ENCODE results near the gene MSI2. TPM values are rescaled to one million over a fixed set of nuclear protein-coding genes. Genes with fewer than 3 reads are reported as not detected.

The MSI2 gene
- total and polyA plus RNA-seq, 9 of the 15 experiments (the other 6 are each of a cell fraction or from before 2014, with no cell fraction given): 4.6 to 61.8 (median 42.4) TPM

- TF ChIP-seq ZEB2 (IDR thresholded peaks at IDR 0.05) (no peak), ZNF699 (CRISPR knock-in tag; IDR thresholded peaks at IDR 0.05; ENCODE audit: insufficient replicate concordance) (no peak), SP2 (IDR thresholded peaks at IDR 0.05; ENCODE audit: extremely low read depth, low read depth, low read length, poor library complexity, severe bottlenecking) (no peak), ZNF717 (CRISPR knock-in tag; IDR thresholded peaks at IDR 0.05) (no peak)
- no peak for ATAC-seq
- H3K27ac ChIP-seq (ENCODE audit: extremely low read depth, low read depth, low read length): no peak overlapping the region
- no TSS peak for BruUV-seq (replicated peaks)
- no peaks in the 10 kb centered on the region for H3K27me3 ChIP-seq (ENCODE audit: control insufficient read depth in 2 of 2, insufficient read depth in 2 of 2, low read length in 2 of 2)
- no peak overlapping the region for H2AFZ ChIP-seq (ENCODE audit: low read depth, low read length)
- H3K9ac ChIP-seq (ENCODE audit: insufficient read depth in 1 of 2, low read depth in 2 of 2, low read length in 2 of 2): no peak overlapping the region
- DNase-seq (ENCODE audit: extremely low read depth in 1 of 4, low spot score in 3 of 4): no peak
- no peak for FAIRE-seq
- intact Hi-C loops (cut with micrococcal nuclease) (no loop called here), in situ Hi-C loops (cut with MboI) (no loop called here)
- no peaks in the 10 kb centered on the region for H3K9me1 ChIP-seq (ENCODE audit: control insufficient read depth, insufficient read depth, low read length)
- ChIA-PET POLR2A (interaction anchor here (0.6 kb wide), 1 partner anchor 9 kb away, joined by 3 read pairs; no protein-coding TSS in a partner anchor), CTCF (ENCODE audit: low intra/inter-chr PET ratio) (no interaction called here)
- no peaks in the 10 kb centered on the region for H3K4me1 ChIP-seq (replicated peaks in 1 of 2; ENCODE audit: control insufficient read depth in 2 of 2, insufficient read depth in 2 of 2, low read length in 2 of 2)
- no peaks in the 10 kb centered on the region for H3K9me3 ChIP-seq (replicated peaks; ENCODE audit: control insufficient read depth, insufficient read depth, low read depth, low read length)
- no peak overlapping the region for H3K4me2 ChIP-seq (ENCODE audit: insufficient read depth, low read length)
- H3K4me3 ChIP-seq: no peak overlapping the region
- no peaks in the 10 kb centered on the region for H3K79me2 ChIP-seq (ENCODE audit: control insufficient read depth, insufficient read depth, low read length)
- H4K20me1 ChIP-seq (replicated peaks; ENCODE audit: control insufficient read depth, insufficient read depth, low read length): 0 out of 2 replicates have a peak, but pooled peaks cover 6% of the 10 kb centered on the region
- WGBS (ENCODE audit: insufficient coverage, low coverage, missing lambda C conversion rate): 78% methylated on average over 5 of the region's 5 CpGs
- H3K36me3 ChIP-seq (ENCODE audit: control insufficient read depth, insufficient read depth, low read length): no peaks in the 10 kb centered on the region
Observed at GRCh38 chr17:57580055-57580739, 323.9 kb downstream of the MSI2 start.

All from K562 (cell line).